Sigmoid colon (tissue), 7 donors: ENCODE measurements around the gene MAML3. TPM values are rescaled to one million over a fixed set of nuclear protein-coding genes. Genes with fewer than 3 reads are reported as not detected.

Source experiments
- DNase-seq: peaks from one replicate; pipeline ENCODE4 v3.0.0-alpha.2; 2019
- H3K27ac ChIP-seq, 4 donors: fragments of 200-600 bp; sonication (generic); one replicate each; pipeline ENCODE4 v1.5.1; 2016 to 2019; ENCODE audit warnings: mild to moderate bottlenecking in 1 of 4
- H3K27me3 ChIP-seq, 3 donors: fragments of 200-600 bp; sonication (generic); one replicate each; pipeline ENCODE4 v1.5.1; 2019; ENCODE audit warnings: mild to moderate bottlenecking in 1 of 3
- H3K36me3 ChIP-seq, 4 donors: fragments of 200-600 bp; sonication (generic); one replicate each; pipeline ENCODE4 v1.5.1; 2016 to 2019
- H3K4me1 ChIP-seq, 4 donors: fragments of 200-600 bp; sonication (generic); one replicate each; pipeline ENCODE4 v1.5.1; 2017 to 2019
- H3K4me3 ChIP-seq, 4 donors: fragments of 200-600 bp; sonication (generic); one replicate each; pipeline ENCODE4 v1.5.1; 2017 to 2019; ENCODE audit warnings: mild to moderate bottlenecking in 2 of 4, moderate library complexity in 1 of 4
- H3K9me3 ChIP-seq, 4 donors: fragments of 200-600 bp in 3 of 4; sonication (generic) in 3 of 4; one replicate each; pipeline versions ENCODE4 v1.5.1 to v1.6.1; 2013 to 2019
- EP300 ChIP-seq, 4 donors: sonication (generic); formaldehyde crosslinking; IDR thresholded peaks; one replicate each; pipeline ENCODE4 v1.6.1; 2017; ENCODE audit warnings: antibody characterized with exemption in 4 of 4
- POLR2A ChIP-seq, 2 donors: fragments of 450-650 bp; IDR thresholded peaks; one replicate each; pipeline ENCODE4 v1.6.1; 2016; ENCODE audit warnings: antibody characterized with exemption in 2 of 2, mild to moderate bottlenecking in 2 of 2, moderate library complexity in 2 of 2
- POLR2AphosphoS5 ChIP-seq, 4 donors: sonication (generic); formaldehyde crosslinking; IDR thresholded peaks; one replicate each; pipeline ENCODE4 v1.6.1; 2017; ENCODE audit warnings: antibody characterized with exemption in 4 of 4
- WGBS, 2 donors: extraction: QIAGEN DNeasy Blood & Tissue Kit; methylation state at CpG; one replicate each; pipeline ENCODE4 v1.1.7; 2013; 5-methylcytosine and 5-hydroxymethylcytosine counted together
- intact Hi-C: fragments of 100-400 bp; cut with DNase I; formaldehyde crosslinking; loops from one replicate; pipeline ENCODE4 v1.15.1; 2023
- polyA plus RNA-seq, 3 donors: library from polyadenylated mRNA; stranded (reverse); fragments of 200-250 nt; gene quantifications; one replicate each; pipeline ENCODE4 v1.2.3, GENCODE V29; 2013
- total RNA-seq, 4 donors: library from RNA; depleted of rRNA; stranded (reverse); fragments of >200 nt; gene quantifications; one replicate each; pipeline ENCODE4 v1.1.0, GENCODE V29; 2016
- TF ChIP-seq, protein P1 (sequence below), 4 experiments: fragments of 450-650 bp in 3 of 4; fragments of 200-600 bp in 1 of 4; IDR thresholded peaks; one replicate each; pipeline ENCODE4 v1.5.1; 2016 to 2019; ENCODE audit warnings: antibody characterized with exemption in 4 of 4, mild to moderate bottlenecking in 3 of 4, moderate library complexity in 2 of 4
- donor health status: healthy with polysubstance abuse.
- donor health status: Bipolar disorder and iron deficiency.
- donor health status: healthy.

MAML3 gene
- total and polyA plus RNA-seq, 7 donors: 3.5 to 16.3 (median 5.4) TPM

GRCh38 chr4:139813881-139814280 lies 340.1 kb downstream of the MAML3 start:
- Histone ChIP-seq H3K27me3 (no peaks in the 10 kb centered on the region), H3K27ac (peak overlapping the region in 3 of 4 donors; percentile 73 to 78 (median 76)), H3K9me3 (peaks cover 0 to 6% (median 2%) of the 10 kb centered on the region in 4 donors), H3K4me3 (no peak overlapping the region), H3K4me1 (peaks cover 0 to 40% (median 27%) of the 10 kb centered on the region in 4 donors), H3K36me3 (no peaks in the 10 kb centered on the region)
- DNase-seq: no peak
- 81 to 86% methylated on average over 3 of the region's 3 CpGs for WGBS, 2 donors
- intact Hi-C loops: loop anchor here (10.0 kb wide), 1 partner anchor 341 kb away; the partner anchor contains the start of gene MAML3
- TF ChIP-seq POLR2A (IDR thresholded peaks at IDR 0.05): no peak
- TF ChIP-seq, protein P1, sequence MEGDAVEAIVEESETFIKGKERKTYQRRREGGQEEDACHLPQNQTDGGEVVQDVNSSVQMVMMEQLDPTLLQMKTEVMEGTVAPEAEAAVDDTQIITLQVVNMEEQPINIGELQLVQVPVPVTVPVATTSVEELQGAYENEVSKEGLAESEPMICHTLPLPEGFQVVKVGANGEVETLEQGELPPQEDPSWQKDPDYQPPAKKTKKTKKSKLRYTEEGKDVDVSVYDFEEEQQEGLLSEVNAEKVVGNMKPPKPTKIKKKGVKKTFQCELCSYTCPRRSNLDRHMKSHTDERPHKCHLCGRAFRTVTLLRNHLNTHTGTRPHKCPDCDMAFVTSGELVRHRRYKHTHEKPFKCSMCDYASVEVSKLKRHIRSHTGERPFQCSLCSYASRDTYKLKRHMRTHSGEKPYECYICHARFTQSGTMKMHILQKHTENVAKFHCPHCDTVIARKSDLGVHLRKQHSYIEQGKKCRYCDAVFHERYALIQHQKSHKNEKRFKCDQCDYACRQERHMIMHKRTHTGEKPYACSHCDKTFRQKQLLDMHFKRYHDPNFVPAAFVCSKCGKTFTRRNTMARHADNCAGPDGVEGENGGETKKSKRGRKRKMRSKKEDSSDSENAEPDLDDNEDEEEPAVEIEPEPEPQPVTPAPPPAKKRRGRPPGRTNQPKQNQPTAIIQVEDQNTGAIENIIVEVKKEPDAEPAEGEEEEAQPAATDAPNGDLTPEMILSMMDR (IDR thresholded peaks at IDR 0.05): no peak
- no peak for TF ChIP-seq EP300 (IDR thresholded peaks at IDR 0.05)

DNA sequence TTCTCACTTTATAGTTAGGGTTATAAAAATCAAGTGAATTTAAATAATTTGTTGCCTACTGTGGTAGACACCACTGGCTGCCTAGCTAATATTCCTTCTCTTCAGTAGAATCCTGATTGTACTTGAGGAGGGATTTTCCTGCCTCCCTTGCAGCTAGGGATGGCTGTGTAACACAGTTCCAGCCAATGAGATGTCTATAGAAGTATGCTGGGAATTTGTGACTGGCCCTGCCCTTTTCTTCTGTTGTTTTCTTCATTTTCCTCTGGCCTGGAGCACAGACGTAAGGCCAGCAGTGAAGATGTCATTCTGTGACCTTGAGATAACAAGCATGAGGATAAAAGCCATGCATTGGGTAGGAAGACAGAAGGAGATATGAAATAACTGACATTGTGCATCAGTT lies 343.3 kb downstream of the MAML3 start:
- 92 to 97% methylated on average over 1 of the region's 1 CpG for WGBS, 2 donors
- no peaks in the 10 kb centered on the region for H3K36me3 ChIP-seq
- DNase-seq: no peak
- no peak overlapping the region for H3K27ac ChIP-seq
- H3K9me3 ChIP-seq: peaks cover 0 to 6% (median 2%) of the 10 kb centered on the region in 4 donors
- TF ChIP-seq POLR2A (IDR thresholded peaks at IDR 0.05) (no peak), EP300 (IDR thresholded peaks at IDR 0.05) (no peak), POLR2AphosphoS5 (IDR thresholded peaks at IDR 0.05) (no peak)
- TF ChIP-seq, protein P1 (IDR thresholded peaks at IDR 0.05): no peak
- no peak overlapping the region for H3K4me3 ChIP-seq
- intact Hi-C loops: loop anchor here (10.0 kb wide), 1 partner anchor 344 kb away; the partner anchor contains the start of gene MAML3
- no peaks in the 10 kb centered on the region for H3K27me3 ChIP-seq
- peaks cover 0 to 40% (median 34%) of the 10 kb centered on the region in 4 donors for H3K4me1 ChIP-seq

- H3K36me3 ChIP-seq: no peaks in the 10 kb centered on the region
- H3K27ac ChIP-seq: no peak overlapping the region
- TF ChIP-seq EP300 (IDR thresholded peaks at IDR 0.05): no peak
- TF ChIP-seq POLR2AphosphoS5 (IDR thresholded peaks at IDR 0.05): no peak
- no peak for TF ChIP-seq POLR2A (IDR thresholded peaks at IDR 0.05)
- TF ChIP-seq, protein P1 (IDR thresholded peaks at IDR 0.05): no peak
- H3K4me1 ChIP-seq: peaks cover 0 to 30% (median 24%) of the 10 kb centered on the region in 4 donors
- H3K9me3 ChIP-seq: peaks cover 0 to 6% (median 2%) of the 10 kb centered on the region in 4 donors
- no peak overlapping the region for H3K4me3 ChIP-seq
- intact Hi-C loops: loop anchor here (10.0 kb wide), 1 partner anchor 345 kb away; the partner anchor contains the start of gene MAML3
- WGBS, 2 donors: 72 to 88% methylated on average over 3 of the region's 3 CpGs
- H3K27me3 ChIP-seq: no peaks in the 10 kb centered on the region
- no peak for DNase-seq
Observed at GRCh38 chr4:139809757-139810140, 344.2 kb downstream of the MAML3 start.

- Histone ChIP-seq H3K27ac (no peak overlapping the region), H3K4me1 (peaks cover 0 to 23% (median 17%) of the 10 kb centered on the region in 4 donors), H3K36me3 (no peaks in the 10 kb centered on the region), H3K9me3 (peaks cover 0 to 6% (median 2%) of the 10 kb centered on the region in 4 donors), H3K27me3 (no peaks in the 10 kb centered on the region), H3K4me3 (no peak overlapping the region)
- WGBS, 2 donors: 56 to 79% methylated on average over 11 of the region's 11 CpGs
- no peak for DNase-seq
- no peak for TF ChIP-seq EP300 (IDR thresholded peaks at IDR 0.05)
- TF ChIP-seq POLR2AphosphoS5 (IDR thresholded peaks at IDR 0.05): peak in 1 of 4 donors; percentile 13
- no peak for TF ChIP-seq POLR2A (IDR thresholded peaks at IDR 0.05)
- intact Hi-C loops: no loop called here
Observed at GRCh38 chr4:139808808-139809756, 344.9 kb downstream of the MAML3 start.

DNA sequence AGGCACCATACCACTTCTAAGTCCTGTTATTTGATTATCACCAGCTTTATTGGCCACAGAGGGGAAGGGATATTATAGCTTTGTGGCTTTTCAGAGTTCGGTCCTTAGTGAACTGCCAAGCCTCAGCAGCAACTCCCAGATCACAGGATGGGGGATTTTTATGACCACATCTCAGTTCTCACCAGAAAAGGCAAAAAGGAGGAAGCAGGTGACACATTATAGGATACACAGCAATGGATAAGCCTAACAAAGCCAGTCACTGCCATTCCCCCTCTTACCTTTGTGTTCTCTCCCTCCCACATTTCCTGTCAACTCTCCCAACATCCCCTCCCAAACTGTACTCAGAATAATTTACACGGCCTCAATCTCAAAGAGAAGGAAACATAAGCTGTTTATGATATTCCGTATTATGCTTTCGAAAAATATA lies 345.6 kb downstream of the MAML3 start:
- H3K27me3 ChIP-seq: no peaks in the 10 kb centered on the region
- TF ChIP-seq EP300 (IDR thresholded peaks at IDR 0.05) (no peak), POLR2A (IDR thresholded peaks at IDR 0.05) (no peak), POLR2AphosphoS5 (IDR thresholded peaks at IDR 0.05) (no peak)
- TF ChIP-seq, protein P1 (IDR thresholded peaks at IDR 0.05): no peak
- intact Hi-C loops: no loop called here
- H3K4me1 ChIP-seq: peaks cover 0 to 17% (median 13%) of the 10 kb centered on the region in 4 donors
- no peak overlapping the region for H3K4me3 ChIP-seq
- H3K9me3 ChIP-seq: peaks cover 0 to 6% (median 2%) of the 10 kb centered on the region in 4 donors
- H3K27ac ChIP-seq: no peak overlapping the region
- no peaks in the 10 kb centered on the region for H3K36me3 ChIP-seq
- 56 to 77% methylated on average over 4 of the region's 4 CpGs for WGBS, 2 donors
- no peak for DNase-seq
